Ascending aorta (tissue), 2 donors: ENCODE measurements around the gene UBR1. TPM values are rescaled to one million over a fixed set of nuclear protein-coding genes. Genes with fewer than 3 reads are reported as not detected.
"Not testable (repeated sequence)": the region's sequence is repeated elsewhere in the genome, so short reads cannot be mapped to it uniquely, and the experiment has no call there.

Experiments used
- DNase-seq, 2 donors: peaks; one replicate each; pipeline ENCODE4 v3.0.0-alpha.2; 2019; ENCODE audit warnings: low spot score in 2 of 2
- H3K27ac ChIP-seq, 2 donors: fragments of 200-600 bp; sonication (generic); one replicate each; pipeline ENCODE4 v1.5.1; 2016 to 2017; ENCODE audit warnings: mild to moderate bottlenecking in 1 of 2
- H3K27me3 ChIP-seq: fragments of 200-600 bp; sonication (generic); one replicate; pipeline ENCODE4 v1.5.1; 2017
- H3K36me3 ChIP-seq, 2 donors: fragments of 200-600 bp; sonication (generic); one replicate each; pipeline ENCODE4 v1.5.1; 2016
- H3K4me1 ChIP-seq, 2 donors: fragments of 200-600 bp; sonication (generic); one replicate each; pipeline ENCODE4 v1.5.1; 2016 to 2017; ENCODE audit warnings: mild to moderate bottlenecking in 1 of 2
- H3K4me3 ChIP-seq, 2 donors: fragments of 200-600 bp; sonication (generic); one replicate each; pipeline ENCODE4 v1.5.1; 2016 to 2017; ENCODE audit warnings: mild to moderate bottlenecking in 1 of 2
- H3K9me3 ChIP-seq, 2 donors: fragments of 200-600 bp; sonication (generic); one replicate each; pipeline ENCODE4 v1.5.1; 2016
- CTCF ChIP-seq, 3 experiments: fragments of 200-600 bp in 2 of 3; fragments of 450-650 bp in 1 of 3; sonication (generic) in 2 of 3; IDR thresholded peaks; one replicate each; pipeline ENCODE4 v1.5.1; 2016 to 2019; ENCODE audit warnings: antibody characterized with exemption in 3 of 3, mild to moderate bottlenecking in 1 of 3, moderate library complexity in 1 of 3
- intact Hi-C: fragments of 100-400 bp; cut with DNase I; formaldehyde crosslinking; loops from one replicate; pipeline ENCODE4 v1.15.1; 2023
- total RNA-seq: library from RNA; depleted of rRNA; stranded (reverse); fragments of >200 nt; gene quantifications from one replicate; pipeline ENCODE4 v1.1.0, GENCODE V29; 2016

The UBR1 gene
- total RNA-seq, 1 donor from 2014 or later, result 8.2 TPM

- H3K36me3 ChIP-seq, result peaks cover 69 to 98% of the 10 kb centered on the region in 2 donors
- no peak overlapping the region for H3K27ac ChIP-seq
These were observed 150.3 kb downstream of the UBR1 start for GRCh38 chr15:42955518-42955917.

GRCh38 chr15:42954291-42954690 lies 151.5 kb downstream of the UBR1 start:
- Histone ChIP-seq H3K4me1 (no peaks in the 10 kb centered on the region), H3K27ac (no peak overlapping the region), H3K4me3 (no peak overlapping the region), H3K27me3 (no peaks in the 10 kb centered on the region), H3K9me3 (no peaks in the 10 kb centered on the region), H3K36me3 (peaks cover 68 to 98% of the 10 kb centered on the region in 2 donors)
- intact Hi-C loops, result no loop called here
- no peak for TF ChIP-seq CTCF (IDR thresholded peaks at IDR 0.05)
- DNase-seq, result no peak

More at GRCh38 chr15:42955518-42955917, 150.3 kb downstream of the UBR1 start:
- Histone ChIP-seq H3K9me3 (no peaks in the 10 kb centered on the region), H3K4me3 (no peak overlapping the region), H3K27me3 (no peaks in the 10 kb centered on the region), H3K4me1 (no peaks in the 10 kb centered on the region)
- intact Hi-C loops, result no loop called here
- no peak for DNase-seq
- TF ChIP-seq CTCF (IDR thresholded peaks at IDR 0.05), result no peak

- DNase-seq, H3K9me3 ChIP-seq, H3K27me3 ChIP-seq, H3K4me1 ChIP-seq, H3K27ac ChIP-seq, H3K4me3 ChIP-seq, intact Hi-C loops: not testable (repeated sequence)
- H3K36me3 ChIP-seq, result peaks cover 47 to 76% of the 10 kb centered on the region in 2 donors
These were observed 156.9 kb downstream of the UBR1 start for GRCh38 chr15:42948898-42949297.

GRCh38 chr15:42940527-42940926 lies 165.3 kb downstream of the UBR1 start:
- Histone ChIP-seq H3K27ac (no peak overlapping the region), H3K4me1 (no peaks in the 10 kb centered on the region), H3K27me3 (no peaks in the 10 kb centered on the region), H3K4me3 (no peak overlapping the region), H3K36me3 (peaks cover 8 to 23% of the 10 kb centered on the region in 2 donors), H3K9me3 (no peaks in the 10 kb centered on the region)
- DNase-seq, result no peak
- intact Hi-C loops, result no loop called here
- no peak for TF ChIP-seq CTCF (IDR thresholded peaks at IDR 0.05)

GRCh38 chr15:42939841-42940240 lies 166.0 kb downstream of the UBR1 start:
- Histone ChIP-seq H3K27ac (no peak overlapping the region), H3K9me3 (no peaks in the 10 kb centered on the region), H3K4me1 (no peaks in the 10 kb centered on the region), H3K4me3 (no peak overlapping the region), H3K27me3 (no peaks in the 10 kb centered on the region), H3K36me3 (peaks cover 5 to 16% of the 10 kb centered on the region in 2 donors)
- intact Hi-C loops, result no loop called here
- no peak for TF ChIP-seq CTCF (IDR thresholded peaks at IDR 0.05)
- no peak for DNase-seq

- H3K4me3 ChIP-seq, result no peak overlapping the region
- no peak for DNase-seq
- H3K36me3 ChIP-seq, result no peaks in the 10 kb centered on the region
- TF ChIP-seq CTCF (IDR thresholded peaks at IDR 0.05), result no peak
- no peak overlapping the region for H3K27ac ChIP-seq
- no peaks in the 10 kb centered on the region for H3K27me3 ChIP-seq
- no peaks in the 10 kb centered on the region for H3K4me1 ChIP-seq
- no peaks in the 10 kb centered on the region for H3K9me3 ChIP-seq
- intact Hi-C loops, result no loop called here
These were observed 168.7 kb downstream of the UBR1 start for GRCh38 chr15:42937143-42937542.
